HL-60 (cell line): Measurements from ENCODE around the gene RTN4RL1.

Experiments
- DNase-seq, 2 experiments: peaks; one replicate each; pipeline ENCODE4 v3.0.0-alpha.2; 2010 to 2020; ENCODE audit warnings: low read depth in 1 of 2, low spot score in 1 of 2
- H3K27ac ChIP-seq: fragments of 250-450 bp; sonication (Bioruptor Pico); replicated peaks from 2 replicates; pipeline ENCODE4 v1.5.1; 2020; ENCODE audit warnings: mild to moderate bottlenecking, moderate library complexity
- H3K27me3 ChIP-seq: fragments of 250-450 bp; sonication (Bioruptor Pico); 2 replicates; pipeline ENCODE4 v1.5.1; 2021; ENCODE audit warnings: mild to moderate bottlenecking, moderate library complexity; ENCODE audit not compliant: insufficient read depth, poor library complexity, severe bottlenecking
- H3K4me3 ChIP-seq: replicated peaks from 2 replicates; pipeline ENCODE4 v1.5.1; 2011; ENCODE audit warnings: mild to moderate bottlenecking, control low read depth, low read length; ENCODE audit not compliant: insufficient read depth
- GABPA ChIP-seq: IDR thresholded peaks from 2 replicates; pipeline ENCODE4 v1.6.1; 2012; ENCODE audit warnings: low read depth
- POLR2AphosphoS5 ChIP-seq: IDR thresholded peaks from 2 replicates; pipeline ENCODE4 v1.6.1; 2012; ENCODE audit warnings: low read depth
- SPI1 ChIP-seq: IDR thresholded peaks from 2 replicates; pipeline ENCODE4 v1.6.1; 2012; ENCODE audit warnings: low read depth, mild to moderate bottlenecking, borderline replicate concordance
- TF ChIP-seq, protein P1 (sequence below): IDR thresholded peaks from one replicate; pipeline ENCODE4 v1.5.1; 2011; ENCODE audit warnings: low read length, control low read depth, inconsistent platforms; ENCODE audit not compliant: insufficient read depth
- TF ChIP-seq, protein P2 (sequence below): IDR thresholded peaks from 2 replicates; pipeline ENCODE4 v1.6.1; 2012; ENCODE audit warnings: low read depth; ENCODE audit not compliant: insufficient replicate concordance

The RTN4RL1 gene

DNA sequence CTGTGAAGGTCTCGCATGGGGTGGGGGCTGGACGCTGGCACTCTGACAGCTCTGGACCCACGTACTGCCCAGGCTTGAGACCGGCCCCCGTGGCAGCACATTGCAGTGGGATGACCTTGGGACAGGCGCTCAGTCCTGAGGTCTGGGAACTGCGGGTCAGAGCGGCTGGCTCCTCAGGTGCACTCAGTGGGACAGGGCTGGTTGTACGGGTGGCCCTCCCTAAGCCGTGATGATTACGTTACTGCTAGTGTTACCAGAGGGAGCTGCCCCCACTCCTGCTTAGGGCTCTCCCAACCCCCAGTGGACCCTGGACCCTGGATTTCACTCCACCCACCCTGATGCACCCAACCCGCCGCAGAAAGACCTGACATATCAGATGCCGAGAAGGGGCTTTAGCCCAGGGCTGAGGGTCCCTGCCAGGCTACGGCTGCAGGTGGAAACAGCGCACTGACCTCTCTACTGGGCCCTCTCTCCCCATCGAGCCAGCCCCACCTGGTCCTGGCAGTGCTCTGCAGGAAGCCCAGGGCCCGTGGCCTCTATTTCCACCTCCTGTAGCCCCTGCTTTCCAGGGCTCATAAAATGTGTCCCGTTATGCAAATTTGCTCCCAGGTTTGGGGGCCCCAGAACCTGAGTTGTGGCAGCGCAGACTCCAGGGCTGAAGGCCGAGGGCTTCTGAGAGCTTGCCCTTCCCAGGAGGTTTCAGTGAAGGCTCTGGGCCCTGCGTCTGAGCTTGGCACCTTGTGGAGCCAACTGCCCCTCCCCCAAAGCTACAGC is 77.2 kb downstream of the RTN4RL1 start:
- no peak overlapping the region for H3K4me3 ChIP-seq
- H3K27ac ChIP-seq = no peak overlapping the region
- no peak for DNase-seq
- TF ChIP-seq, protein P1, sequence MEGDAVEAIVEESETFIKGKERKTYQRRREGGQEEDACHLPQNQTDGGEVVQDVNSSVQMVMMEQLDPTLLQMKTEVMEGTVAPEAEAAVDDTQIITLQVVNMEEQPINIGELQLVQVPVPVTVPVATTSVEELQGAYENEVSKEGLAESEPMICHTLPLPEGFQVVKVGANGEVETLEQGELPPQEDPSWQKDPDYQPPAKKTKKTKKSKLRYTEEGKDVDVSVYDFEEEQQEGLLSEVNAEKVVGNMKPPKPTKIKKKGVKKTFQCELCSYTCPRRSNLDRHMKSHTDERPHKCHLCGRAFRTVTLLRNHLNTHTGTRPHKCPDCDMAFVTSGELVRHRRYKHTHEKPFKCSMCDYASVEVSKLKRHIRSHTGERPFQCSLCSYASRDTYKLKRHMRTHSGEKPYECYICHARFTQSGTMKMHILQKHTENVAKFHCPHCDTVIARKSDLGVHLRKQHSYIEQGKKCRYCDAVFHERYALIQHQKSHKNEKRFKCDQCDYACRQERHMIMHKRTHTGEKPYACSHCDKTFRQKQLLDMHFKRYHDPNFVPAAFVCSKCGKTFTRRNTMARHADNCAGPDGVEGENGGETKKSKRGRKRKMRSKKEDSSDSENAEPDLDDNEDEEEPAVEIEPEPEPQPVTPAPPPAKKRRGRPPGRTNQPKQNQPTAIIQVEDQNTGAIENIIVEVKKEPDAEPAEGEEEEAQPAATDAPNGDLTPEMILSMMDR = no peak
- TF ChIP-seq POLR2AphosphoS5 = no peak
- no peak for TF ChIP-seq GABPA
- TF ChIP-seq SPI1 = no peak
- TF ChIP-seq, protein P2, sequence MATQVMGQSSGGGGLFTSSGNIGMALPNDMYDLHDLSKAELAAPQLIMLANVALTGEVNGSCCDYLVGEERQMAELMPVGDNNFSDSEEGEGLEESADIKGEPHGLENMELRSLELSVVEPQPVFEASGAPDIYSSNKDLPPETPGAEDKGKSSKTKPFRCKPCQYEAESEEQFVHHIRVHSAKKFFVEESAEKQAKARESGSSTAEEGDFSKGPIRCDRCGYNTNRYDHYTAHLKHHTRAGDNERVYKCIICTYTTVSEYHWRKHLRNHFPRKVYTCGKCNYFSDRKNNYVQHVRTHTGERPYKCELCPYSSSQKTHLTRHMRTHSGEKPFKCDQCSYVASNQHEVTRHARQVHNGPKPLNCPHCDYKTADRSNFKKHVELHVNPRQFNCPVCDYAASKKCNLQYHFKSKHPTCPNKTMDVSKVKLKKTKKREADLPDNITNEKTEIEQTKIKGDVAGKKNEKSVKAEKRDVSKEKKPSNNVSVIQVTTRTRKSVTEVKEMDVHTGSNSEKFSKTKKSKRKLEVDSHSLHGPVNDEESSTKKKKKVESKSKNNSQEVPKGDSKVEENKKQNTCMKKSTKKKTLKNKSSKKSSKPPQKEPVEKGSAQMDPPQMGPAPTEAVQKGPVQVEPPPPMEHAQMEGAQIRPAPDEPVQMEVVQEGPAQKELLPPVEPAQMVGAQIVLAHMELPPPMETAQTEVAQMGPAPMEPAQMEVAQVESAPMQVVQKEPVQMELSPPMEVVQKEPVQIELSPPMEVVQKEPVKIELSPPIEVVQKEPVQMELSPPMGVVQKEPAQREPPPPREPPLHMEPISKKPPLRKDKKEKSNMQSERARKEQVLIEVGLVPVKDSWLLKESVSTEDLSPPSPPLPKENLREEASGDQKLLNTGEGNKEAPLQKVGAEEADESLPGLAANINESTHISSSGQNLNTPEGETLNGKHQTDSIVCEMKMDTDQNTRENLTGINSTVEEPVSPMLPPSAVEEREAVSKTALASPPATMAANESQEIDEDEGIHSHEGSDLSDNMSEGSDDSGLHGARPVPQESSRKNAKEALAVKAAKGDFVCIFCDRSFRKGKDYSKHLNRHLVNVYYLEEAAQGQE = no peak
- no peaks in the 10 kb centered on the region for H3K27me3 ChIP-seq

DNA sequence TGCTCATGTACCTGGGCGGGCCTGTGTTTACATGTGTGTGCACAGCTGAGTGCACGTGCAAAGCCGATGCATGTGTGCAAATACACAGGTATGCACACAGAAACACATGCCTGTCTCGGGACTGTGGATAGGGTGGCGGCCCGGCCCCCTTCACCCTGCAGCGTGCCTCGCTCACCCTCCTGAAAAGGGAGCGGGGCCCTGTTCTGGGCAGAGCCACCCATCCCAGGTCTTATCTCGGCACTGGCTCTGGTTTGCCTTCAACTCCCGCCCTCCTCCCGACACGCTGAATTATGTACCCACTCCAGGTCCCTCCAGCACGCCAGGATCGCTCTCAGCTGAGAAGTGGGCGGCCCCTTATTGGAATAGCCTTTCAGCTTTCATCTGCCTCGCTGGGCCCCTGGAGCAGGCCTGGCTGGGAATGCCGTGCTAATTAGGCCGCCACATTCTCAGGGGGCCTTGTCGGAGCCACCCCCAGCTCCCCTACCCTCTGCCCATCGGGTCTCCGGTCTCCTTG is 77.8 kb downstream of the RTN4RL1 start:
- Histone ChIP-seq H3K27ac (no peak overlapping the region), H3K4me3 (no peak overlapping the region), H3K27me3 (no peaks in the 10 kb centered on the region)
- TF ChIP-seq, protein P1 = no peak
- TF ChIP-seq, protein P2 = no peak
- TF ChIP-seq GABPA (no peak), POLR2AphosphoS5 (no peak), SPI1 (no peak)
- DNase-seq = no peak

DNA sequence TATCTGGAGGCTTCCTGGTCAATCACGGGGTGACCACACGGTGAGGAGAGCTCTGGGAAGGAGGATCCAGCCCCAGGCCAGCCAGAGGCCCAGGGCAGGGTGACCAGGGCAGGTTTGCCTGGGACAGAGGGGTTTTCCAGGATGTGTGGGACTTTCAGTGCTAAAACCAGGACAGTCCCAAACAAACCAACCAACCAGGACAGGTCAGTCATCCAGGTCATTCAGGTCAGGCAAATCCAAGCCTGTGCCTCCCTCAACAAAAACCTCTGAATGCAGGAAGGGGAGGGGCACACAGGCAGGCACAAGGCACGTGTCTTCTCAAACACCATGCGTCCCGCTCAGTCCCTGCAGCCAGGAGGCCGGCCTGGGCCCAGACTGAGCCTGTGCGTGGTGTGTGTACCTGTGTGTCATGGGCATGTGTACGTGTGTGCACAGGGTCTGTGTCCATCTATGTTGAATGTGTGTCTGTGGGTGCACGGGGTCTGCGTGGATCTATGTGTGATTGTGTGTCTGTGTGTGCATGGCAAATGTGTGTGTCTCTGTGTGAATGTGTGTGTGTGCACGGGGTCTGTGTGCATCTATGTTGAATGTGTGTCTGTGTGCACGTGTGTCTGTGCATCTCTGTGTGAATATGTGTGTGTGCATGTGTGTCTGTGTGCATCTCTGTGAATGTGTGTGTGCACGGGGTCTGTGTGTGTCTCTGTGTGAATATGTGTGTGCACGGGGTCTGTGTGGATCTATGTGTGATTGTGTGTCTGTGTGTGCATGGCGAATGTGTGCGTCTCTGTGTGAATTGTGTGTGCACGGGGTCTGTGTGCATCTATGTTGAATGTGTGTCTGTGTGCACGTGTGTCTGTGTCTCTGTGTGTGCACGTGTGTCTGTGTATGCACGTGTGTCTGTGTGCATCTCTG is 78.9 kb downstream of the RTN4RL1 start:
- Histone ChIP-seq H3K4me3 (no peak overlapping the region), H3K27me3 (no peaks in the 10 kb centered on the region), H3K27ac (no peak overlapping the region)
- DNase-seq = no peak
- TF ChIP-seq, protein P1 = no peak
- no peak for TF ChIP-seq POLR2AphosphoS5
- no peak for TF ChIP-seq GABPA
- no peak for TF ChIP-seq SPI1
- TF ChIP-seq, protein P2 = no peak
